GM19035 (cell line): ENCODE measurements around the gene UTS2B.
A peak's percentile ranks its signal among the peaks of the same experiment; 100 is the strongest.
"Not testable (repeated sequence)": the region's sequence is repeated elsewhere in the genome, so short reads cannot be mapped to it uniquely, and the experiment has no call there.

Source experiments
- ATAC-seq: cut with Tn5 transposase; IDR thresholded peaks from one replicate; pipeline ENCODE4 v1.9.1; 2021; ENCODE audit not compliant: unreplicated experiment

The UTS2B gene

DNA sequence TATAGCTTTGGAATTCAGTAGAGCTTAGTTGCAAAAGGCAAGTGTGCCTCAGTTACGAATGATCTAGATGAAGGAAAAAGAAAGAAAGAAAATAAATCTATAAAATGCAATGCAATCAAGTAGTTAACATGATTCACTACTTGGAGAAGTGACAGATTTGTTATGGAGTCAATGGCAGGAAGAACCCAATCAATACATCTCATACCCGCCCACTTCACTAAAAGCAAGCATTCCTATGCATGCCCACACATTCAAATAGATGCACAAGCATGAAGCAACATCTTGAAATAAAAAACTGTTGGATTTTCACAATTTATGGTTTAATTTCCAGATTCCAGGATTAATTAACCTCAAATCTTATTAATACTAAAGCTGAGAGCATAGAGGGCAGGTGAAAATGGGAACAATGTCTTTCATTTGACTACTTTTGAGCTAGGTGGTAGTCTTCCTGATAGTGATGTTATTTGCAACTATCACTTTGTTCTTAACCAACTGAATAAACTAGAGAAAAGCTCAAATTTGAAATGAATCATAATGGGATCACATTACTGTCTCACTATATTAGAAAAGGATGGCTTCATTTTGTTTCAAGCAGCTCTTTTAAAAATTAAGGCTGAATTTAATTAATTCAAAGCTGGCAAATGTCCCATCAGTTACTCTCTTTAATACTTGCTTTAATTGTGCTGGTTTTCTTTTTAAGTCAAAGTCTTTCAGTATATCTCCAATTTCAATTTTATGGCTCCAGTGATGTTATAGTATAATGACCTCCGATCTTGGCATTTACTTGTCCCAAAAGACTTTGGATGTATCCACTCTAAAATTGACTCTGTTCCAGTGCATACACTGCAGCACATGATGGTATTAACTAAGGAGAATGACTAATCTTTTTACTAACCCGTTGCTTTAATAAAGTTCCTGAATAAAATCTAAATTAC, 47.8 kb downstream of the UTS2B start:
- no peak for ATAC-seq

DNA sequence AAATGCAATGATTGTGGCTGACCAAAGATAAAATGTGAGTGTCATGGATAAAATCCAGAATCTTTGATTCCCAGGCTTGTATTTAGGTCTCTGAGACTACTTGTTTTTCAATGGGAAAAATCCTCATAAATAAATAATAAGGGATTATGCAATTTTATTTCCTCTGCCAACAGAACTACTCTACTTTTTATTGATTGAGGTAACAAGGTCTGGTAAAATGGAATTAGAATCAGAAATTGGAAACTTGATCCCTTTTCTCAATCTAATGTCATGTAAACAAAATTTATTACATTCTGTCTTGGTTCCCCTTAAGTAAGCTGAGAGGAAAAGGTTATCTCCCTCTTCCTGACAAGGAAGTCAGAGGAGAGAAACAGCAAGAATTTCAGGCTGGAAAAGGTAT, 49.4 kb downstream of the UTS2B start:
- ATAC-seq, result no peak

DNA sequence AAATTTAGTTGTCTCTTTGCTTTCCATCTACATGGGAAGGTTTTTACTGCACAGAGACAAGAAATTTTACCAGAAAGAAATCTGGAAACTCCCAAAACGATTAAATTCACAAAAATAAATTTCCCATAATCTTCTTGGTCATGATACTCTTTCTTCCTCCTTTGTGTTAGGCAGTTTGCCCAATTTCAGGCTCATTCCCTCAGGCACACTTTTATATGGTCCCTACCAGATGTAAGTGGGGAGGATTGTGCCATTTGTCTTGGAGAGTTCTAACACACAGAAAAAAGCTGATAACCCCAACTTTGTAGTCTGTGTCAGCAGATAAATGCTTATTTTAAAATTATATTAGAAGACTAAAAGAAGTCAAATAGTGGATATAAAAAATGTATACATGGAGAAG, 50.2 kb downstream of the UTS2B start:
- no peak for ATAC-seq

DNA sequence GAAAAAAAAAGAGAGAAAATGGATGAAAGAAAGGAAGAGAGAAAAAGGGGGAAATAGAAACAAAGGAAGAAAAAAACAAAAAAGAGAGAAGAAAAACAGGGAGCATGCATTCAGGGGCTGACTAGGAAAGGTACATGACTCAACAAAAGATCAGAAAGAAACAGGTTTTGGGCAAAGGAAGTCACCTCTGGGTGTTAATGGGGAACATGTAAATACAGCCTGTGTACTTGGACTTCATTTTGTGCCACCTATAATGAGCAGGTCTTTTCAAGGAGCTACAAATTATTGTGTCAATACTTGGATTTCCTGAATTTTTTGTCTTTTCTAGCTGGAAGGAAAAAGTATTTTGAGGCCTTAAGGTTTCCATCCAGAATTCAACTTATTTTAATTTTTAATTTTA, 54.6 kb downstream of the UTS2B start:
- no peak for ATAC-seq

DNA sequence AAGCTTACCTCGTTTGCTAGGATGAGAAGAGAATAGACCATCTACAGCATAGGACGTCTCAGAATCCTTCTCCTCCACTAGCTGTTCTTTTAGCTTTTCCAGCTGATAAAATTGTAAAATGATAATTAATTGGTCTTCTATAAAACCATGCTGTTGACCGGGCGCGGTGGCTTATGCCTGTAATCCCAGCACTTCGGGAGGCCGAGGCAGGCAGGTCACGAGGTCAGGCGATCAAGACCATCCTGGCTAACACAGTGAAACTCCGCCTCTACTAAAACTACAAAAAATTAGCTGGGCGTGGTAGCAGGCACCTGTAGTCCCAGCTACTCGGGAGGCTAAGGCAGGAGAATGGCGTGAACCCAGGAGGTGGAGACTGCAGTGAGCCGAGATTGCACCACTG, 55.1 kb downstream of the UTS2B start:
- ATAC-seq, result not testable (repeated sequence)

DNA sequence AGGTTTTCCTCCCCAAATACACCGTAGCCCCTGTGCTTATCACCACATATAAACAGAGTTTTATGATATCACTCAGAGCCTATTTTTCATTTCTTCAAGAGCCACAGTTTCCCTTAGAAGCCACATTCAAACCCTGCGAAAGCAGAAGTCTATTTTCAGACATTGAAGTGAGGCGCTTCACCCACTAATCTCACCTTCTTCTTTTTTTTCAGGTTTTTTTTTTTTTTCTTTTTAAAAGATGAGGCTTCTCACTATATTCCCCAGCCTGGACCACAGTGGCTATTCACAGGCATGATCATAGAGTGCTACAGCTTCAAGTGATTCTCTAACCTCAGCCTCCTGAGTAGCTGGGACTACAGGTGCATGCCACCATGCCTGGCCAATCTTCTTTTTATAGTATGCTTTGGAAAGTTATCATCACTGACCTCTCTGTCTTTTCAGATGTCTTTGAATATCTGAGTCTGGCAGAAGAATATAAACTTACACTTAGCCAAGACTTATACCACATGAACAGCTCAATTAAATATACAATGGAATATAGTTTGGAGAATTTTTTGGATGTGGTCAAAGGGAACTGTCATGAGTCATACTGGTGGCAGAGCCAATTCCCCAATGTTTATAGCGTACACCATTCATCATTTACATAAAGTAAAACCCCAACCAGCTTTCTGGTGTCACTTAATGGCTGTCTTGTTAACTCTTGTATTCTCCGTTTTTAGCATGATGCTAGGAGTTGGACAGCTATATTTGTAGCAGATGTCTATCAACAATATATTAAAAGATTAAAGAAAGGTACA, 60.8 kb downstream of the UTS2B start:
- peak; percentile 81 for ATAC-seq

DNA sequence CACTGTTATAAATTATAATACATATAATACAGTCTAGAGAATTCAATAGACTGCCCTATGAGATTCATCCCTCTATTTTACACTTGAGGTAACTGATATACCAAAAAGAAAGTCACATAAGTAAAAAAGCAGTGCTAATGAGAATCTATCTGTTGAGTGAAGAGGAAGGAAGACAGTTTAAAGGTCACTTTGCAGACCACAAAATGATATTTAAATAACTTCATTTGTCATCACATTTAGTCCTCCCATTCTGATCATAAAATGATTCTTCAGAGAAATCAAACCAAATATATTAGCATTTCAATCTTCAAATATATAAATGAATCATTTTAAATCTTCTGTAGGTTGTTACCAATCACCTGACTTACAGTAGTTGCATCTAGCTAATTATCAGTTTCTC, 61.6 kb downstream of the UTS2B start:
- ATAC-seq, result no peak

DNA sequence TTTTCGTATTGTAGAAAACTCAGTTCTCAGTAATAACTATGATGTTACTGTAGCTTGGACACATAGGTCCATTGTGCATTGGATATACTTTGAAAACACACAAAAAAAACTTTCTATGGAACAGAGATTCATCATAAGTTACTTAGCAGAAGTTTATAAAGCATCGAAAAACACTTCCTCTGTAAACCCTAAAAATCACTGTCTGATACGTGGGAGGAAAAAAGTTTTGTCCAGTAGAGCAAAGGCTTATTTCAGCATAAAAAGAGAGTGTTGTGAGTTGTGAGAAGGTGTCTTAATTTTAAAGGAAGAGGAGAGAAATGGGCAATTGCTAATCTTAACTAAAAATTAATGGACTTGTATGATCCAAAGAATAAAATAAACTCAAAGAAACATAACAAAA, 66.5 kb downstream of the UTS2B start:
- ATAC-seq, result no peak

DNA sequence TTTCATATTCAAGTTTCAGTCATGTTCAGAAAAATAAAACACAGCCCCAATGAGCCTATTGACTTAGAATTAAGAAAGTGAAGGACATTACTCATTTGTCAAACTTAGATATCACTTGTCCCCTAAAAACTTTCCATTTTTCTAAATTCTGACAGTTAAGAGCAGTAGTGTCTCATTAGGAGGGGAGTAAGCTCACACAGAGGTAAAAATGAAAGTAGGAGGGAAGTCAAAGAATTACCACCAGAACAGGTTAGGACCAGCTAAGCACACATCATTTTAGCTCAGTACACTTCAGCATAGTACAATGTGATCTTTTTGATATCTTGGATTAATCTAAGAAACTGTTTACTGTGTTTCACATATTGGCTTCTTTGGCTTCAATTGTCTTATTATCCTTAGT, 67.0 kb downstream of the UTS2B start:
- peak; percentile 83 for ATAC-seq

DNA sequence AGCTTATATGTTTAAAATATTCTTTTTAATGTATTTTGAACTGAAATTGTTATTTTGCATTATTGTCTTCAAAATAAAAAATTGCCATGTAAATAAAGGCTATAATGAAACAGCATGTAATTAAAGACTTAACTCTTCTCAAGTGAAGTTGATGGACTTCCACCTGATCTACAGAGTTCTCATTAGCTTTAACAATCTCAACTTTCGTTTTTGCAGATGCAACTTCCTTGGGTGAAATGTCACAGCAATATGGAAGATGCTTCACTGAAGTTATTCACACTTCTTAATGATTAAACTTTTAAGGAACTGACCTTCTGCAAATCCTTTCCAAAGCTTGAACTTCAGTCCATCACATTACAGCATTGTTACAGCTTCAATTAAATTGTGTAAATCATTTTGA, 67.7 kb downstream of the UTS2B start:
- no peak for ATAC-seq

DNA sequence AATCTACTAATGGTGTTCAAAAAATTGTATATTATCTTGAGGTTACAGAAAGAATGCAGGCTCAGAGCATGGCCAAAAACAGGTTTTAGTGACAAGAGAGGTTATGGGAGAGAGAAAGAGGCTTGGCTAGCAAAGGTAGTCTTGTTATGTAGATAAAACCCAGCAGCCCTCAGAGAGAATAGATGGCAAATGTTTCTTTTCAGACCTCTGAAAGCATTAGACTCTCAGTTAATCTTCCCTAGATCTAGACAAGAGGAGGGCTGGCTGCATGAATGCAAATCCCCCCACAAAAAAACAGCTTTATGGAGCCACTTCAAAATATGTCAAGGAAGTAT, 69.1 kb downstream of the UTS2B start:
- ATAC-seq, result no peak

DNA sequence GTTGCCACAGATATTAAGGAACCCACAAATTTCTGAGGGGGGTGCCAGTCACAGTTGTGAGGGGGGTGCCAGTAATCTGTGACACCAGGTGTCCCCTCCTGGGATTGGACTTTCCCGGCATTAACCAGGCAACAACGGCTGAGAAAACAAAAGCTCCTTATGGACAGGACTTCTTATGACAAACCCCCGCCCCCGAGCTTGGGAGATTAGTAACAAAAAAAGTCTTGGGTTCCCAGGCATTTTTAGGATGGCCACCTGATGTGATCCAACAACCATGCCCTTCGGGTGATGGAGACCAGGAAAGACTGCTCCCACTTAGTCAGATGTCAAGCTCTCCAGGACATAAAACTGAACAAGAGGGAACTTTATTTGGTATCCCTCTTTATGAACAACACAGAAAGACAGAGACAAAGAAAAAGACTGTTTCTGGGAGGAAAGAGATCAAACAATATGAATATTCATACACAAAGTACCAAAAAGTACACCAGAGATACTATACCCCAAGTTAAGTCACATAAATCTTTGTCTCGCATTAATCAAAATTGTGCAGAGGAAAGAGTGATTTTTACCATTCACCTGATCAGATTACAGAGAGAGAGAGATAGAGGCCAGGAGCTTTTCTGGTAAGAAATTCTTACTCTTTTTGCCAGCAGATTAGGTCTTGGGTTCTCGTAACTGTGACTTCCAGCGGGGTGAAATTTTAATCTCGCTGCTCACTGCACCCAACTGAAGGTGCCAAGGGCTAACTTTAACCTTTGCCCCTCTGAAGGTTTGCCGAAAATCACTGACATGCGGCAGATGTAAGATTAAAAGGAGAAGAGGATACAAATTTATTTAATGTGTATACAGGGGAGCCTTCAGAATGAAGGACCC, 69.7 kb downstream of the UTS2B start:
- ATAC-seq, result no peak

DNA sequence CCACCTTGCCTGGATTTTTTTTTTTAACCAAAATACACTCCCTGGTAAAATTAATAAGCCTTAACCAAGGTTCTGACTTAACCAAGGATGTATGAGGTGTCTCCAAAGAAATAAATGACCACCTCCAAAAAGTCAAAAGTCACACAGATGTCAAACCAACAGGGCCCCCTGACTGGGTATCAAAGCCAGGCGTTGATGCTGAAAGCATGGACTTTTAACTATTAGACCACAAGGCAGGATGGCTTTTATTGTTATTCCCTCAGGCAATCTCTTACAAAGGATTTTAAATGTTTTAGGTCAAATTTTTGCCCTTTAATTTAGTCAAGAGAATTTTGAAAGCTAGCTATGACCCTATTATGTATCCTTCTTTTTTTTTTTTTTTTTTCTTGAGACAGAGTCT, 70.8 kb downstream of the UTS2B start:
- ATAC-seq, result no peak

DNA sequence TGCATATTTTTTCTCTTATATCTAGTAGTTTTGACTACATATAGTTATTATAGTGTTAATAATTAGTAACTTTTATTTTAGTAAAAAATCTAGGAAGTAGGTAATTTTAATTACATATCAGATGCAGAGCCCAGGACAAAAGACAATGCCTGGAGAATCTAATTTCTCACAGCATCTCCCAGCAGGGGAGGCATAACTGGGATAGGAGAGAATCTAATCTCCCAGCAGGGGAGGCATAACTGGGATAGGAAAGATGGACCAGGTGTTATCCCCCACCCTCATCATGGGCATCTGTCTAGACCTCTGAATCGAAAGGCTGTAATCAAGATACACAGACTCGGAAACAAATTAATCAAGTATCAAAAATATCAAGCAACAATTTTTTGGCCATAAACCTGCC, 73.0 kb downstream of the UTS2B start:
- no peak for ATAC-seq

DNA sequence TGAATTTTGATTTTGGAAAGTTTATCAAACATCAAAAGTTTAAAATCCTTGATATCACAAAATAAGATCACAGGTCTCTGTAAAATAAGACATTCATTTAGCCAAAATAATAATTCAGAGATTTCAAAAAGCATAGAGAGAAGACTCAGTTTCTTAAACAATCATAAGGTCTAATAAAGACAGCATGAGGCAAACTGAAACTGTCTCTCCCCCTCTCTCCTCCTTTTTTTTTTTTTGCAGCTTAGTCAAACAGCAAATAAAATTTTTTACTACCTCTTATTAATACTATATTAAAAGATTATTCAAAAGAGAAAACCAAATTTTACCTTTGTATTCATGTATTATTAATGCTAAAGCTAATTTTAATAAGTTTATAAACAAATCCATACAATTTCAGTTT, 73.9 kb downstream of the UTS2B start:
- no peak for ATAC-seq

DNA sequence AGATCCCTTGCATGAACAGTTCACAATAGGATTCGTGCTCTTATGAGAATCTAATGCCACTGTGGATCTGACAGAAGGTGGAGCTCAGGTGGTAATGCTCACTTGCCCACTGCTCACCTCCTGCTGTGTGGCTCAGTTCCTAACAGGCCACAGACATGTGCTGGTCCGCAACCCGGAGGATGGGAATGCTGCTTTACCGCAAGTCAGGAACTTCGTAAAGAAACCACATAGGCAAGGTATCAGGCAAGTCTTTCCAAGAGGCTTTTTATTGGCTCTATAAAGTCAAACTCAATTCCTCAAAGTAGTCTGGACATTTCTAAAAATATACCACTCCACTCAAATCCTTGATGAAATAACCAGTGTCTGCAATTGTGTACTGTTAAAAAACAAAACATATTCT, 75.2 kb downstream of the UTS2B start:
- no peak for ATAC-seq

DNA sequence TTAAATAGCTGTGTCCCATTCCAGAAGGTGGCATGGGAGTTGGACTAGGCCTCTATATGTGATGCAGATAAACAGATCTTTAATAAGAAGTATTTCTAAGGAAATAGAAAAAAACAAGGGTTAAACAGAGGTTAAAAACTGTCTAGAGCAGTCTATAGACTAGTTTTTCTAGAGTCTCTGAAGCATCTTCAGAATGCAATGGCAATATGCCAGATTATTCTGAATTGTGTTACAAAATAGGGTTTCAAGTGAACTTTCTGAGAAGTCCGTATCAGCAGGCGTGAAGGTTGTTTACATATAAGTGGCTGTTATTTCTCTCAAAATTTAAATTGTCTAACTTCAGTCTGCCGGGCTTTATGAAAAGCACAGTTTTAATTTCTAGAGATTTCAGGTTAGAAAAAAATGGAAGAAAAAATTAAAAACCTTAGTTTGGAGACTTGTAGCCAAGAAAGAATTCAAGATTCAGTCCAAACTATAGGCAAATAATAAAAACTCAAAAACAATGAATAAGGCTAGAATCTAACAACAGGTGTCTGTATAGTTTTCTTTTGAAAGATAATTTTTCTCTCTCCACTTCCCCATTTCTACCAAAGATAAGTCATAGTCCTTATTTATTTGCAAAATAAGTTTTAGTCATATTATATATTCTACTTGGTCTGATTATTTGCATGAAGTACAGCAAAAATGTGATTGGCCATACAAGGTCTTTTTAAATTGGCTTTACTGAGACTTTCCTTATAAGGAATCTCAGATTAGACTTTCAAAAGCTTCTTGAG, 76.0 kb downstream of the UTS2B start:
- no peak for ATAC-seq

DNA sequence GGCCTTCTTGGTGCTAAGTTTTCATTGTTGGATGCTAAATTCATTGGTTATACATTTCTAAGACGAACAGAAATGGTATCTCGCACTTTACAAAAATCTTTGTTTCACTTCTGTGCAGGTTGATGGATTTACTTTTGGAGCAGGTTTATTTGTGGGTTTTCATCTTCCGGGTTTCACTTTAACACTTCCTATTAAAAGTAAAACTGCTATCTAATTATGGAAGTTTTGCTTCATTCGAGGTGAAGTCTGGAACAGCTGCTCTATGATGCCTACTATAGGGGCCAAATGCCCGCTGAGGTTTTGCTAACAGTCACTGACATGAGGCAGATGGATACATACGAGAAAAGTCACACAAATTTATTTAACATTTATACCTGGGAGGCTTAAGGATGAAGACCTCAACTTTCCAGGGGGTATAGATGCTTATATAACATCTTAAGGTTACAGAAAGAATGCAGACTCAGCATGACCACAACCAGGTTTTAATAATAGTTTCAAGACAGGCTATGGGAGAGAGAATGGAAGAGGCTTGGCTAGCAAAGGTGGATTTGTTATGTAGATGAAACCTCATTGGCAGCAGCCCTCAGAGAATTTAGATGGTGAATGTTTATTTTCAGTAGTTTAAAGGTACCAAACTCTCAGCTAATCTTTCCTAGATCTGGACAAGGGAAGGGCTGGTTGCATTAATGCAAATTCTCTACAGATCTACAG, 77.1 kb downstream of the UTS2B start:
- peak; percentile 33 for ATAC-seq

DNA sequence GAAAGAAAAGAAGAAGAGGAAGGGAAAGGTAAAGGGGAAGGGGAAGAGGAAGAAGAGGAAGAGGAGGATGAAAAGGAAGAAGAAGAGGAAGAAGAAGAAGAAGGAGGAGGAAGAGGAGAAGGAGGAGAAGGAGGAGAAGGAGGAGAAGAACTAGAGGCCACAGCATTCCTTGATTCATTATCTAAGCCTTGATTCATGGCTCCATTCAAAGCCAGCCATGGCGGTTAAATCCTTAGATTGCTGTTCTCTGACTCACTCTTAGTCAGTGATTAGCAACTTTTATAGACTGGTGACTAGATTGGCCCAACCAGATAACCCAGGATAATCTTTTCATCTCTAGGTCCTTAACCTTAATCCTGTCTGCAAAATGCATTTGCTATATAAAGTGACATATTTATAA, 83.7 kb downstream of the UTS2B start:
- ATAC-seq, result no peak

DNA sequence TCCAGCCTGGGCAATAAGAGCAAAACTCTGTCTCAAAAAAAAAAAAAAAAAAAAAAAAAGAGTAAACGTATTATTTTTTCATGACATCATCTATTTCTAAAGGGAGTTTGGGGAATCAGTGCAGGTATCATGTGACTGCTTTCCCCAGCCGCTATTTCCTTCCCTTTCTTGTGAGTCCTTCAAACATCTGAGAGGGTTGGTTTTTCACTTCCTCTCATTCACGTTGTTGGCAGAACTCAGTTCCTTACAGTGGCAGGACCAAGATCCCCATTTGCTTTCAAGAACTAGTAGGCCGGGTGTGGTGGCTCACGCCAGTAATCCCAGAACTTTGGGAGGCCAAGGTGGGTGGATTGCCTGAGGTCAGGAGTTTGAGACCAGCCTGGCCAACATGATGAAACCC, 84.3 kb downstream of the UTS2B start:
- peak; percentile 48 for ATAC-seq
